Measurements from ENCODE around the gene PDLIM5.
"Not testable (repeated sequence)": the region's sequence is repeated elsewhere in the genome, so short reads cannot be mapped to it uniquely, and the experiment has no call there.

PDLIM5 gene, protein sequence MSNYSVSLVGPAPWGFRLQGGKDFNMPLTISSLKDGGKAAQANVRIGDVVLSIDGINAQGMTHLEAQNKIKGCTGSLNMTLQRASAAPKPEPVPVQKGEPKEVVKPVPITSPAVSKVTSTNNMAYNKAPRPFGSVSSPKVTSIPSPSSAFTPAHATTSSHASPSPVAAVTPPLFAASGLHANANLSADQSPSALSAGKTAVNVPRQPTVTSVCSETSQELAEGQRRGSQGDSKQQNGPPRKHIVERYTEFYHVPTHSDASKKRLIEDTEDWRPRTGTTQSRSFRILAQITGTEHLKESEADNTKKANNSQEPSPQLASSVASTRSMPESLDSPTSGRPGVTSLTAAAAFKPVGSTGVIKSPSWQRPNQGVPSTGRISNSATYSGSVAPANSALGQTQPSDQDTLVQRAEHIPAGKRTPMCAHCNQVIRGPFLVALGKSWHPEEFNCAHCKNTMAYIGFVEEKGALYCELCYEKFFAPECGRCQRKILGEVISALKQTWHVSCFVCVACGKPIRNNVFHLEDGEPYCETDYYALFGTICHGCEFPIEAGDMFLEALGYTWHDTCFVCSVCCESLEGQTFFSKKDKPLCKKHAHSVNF

GRCh38 chr4:94451695-94452475 lies at the start of gene PDLIM5:
Gene PDLIM5 (plus strand): TSS chr4:94451942. CDS start chr4:94455289, 3,347 bp downstream.
- H3K4me3 Mint-ChIP-seq = peak within 1 kb of the TSS; percentile 88
- peak within 1 kb of the TSS; percentile 53 for H3K27ac Mint-ChIP-seq
- H3K36me3 Mint-ChIP-seq = no peaks in the 10 kb centered on the region
- no peaks in the 10 kb centered on the region for H3K9me3 Mint-ChIP-seq
- peaks cover 12% of the 10 kb centered on the region for H3K27me3 Mint-ChIP-seq
- peaks cover 36% of the 10 kb centered on the region for H3K4me1 Mint-ChIP-seq

GRCh38 chr4:94402439-94402838 lies 49.3 kb upstream of the PDLIM5 start:
- H3K36me3 Mint-ChIP-seq, H3K27ac Mint-ChIP-seq, H3K9me3 Mint-ChIP-seq, H3K27me3 Mint-ChIP-seq, H3K4me3 Mint-ChIP-seq, H3K4me1 Mint-ChIP-seq: not testable (repeated sequence)

DNA sequence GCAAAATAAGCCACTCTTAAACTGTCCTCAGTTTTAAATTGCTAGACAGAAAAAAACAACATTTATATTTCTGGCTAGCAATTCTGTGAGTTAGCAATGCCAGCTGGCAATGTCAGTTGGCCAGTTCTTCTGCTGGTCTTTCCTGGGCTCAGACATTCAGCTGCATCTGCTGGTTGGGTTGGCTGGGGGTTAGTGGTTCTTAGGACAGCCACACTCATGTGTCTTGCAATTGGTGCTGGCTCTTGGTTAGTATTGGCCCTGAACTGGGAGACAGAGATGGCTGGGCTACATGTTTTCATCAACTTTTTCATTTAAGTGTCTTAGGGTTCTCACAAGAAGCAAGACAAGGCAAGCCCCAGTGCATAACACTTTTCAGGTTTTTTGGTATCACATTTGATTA lies 48.0 kb upstream of the PDLIM5 start:
- no peak overlapping the region for H3K4me3 Mint-ChIP-seq
- H3K27ac Mint-ChIP-seq = no peak overlapping the region
- peaks cover 3% of the 10 kb centered on the region for H3K27me3 Mint-ChIP-seq
- H3K9me3 Mint-ChIP-seq = no peaks in the 10 kb centered on the region
- no peaks in the 10 kb centered on the region for H3K36me3 Mint-ChIP-seq
- H3K4me1 Mint-ChIP-seq = no peaks in the 10 kb centered on the region

GRCh38 chr4:94406668-94407437 lies 44.9 kb upstream of the PDLIM5 start:
- H3K27ac Mint-ChIP-seq = no peak overlapping the region
- no peaks in the 10 kb centered on the region for H3K9me3 Mint-ChIP-seq

GRCh38 chr4:94407846-94408245 lies 43.9 kb upstream of the PDLIM5 start:
- no peak overlapping the region for H3K4me3 Mint-ChIP-seq
- no peak overlapping the region for H3K27ac Mint-ChIP-seq
- H3K36me3 Mint-ChIP-seq = no peaks in the 10 kb centered on the region
- H3K27me3 Mint-ChIP-seq = peaks cover 2% of the 10 kb centered on the region
- no peaks in the 10 kb centered on the region for H3K9me3 Mint-ChIP-seq
- no peaks in the 10 kb centered on the region for H3K4me1 Mint-ChIP-seq

More at GRCh38 chr4:94406668-94407437, 44.9 kb upstream of the PDLIM5 start:
- Mint-ChIP-seq H3K27me3 (peaks cover 3% of the 10 kb centered on the region), H3K36me3 (no peaks in the 10 kb centered on the region), H3K4me1 (no peaks in the 10 kb centered on the region), H3K4me3 (no peak overlapping the region)

- Mint-ChIP-seq H3K4me1 (no peaks in the 10 kb centered on the region), H3K36me3 (no peaks in the 10 kb centered on the region), H3K27me3 (peaks cover 4% of the 10 kb centered on the region), H3K27ac (no peak overlapping the region), H3K9me3 (no peaks in the 10 kb centered on the region), H3K4me3 (no peak overlapping the region)
Measured at GRCh38 chr4:94408549-94409374, 43.0 kb upstream of the PDLIM5 start.

DNA sequence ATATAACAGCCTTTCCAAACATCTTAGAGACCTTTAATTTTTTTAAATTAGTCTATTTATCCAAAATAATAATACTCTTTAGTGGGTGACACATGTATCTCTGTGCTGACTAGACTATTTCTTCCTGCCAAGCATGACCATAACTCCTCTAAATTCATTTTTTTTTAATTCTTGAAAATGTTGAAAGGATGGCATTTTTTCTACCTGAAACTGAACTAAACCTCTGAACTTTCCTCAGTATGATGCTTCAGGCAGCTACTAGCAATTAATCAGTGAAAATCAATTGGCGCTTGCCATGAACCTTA lies 42.4 kb upstream of the PDLIM5 start:
- H3K4me3 Mint-ChIP-seq = no peak overlapping the region
- no peaks in the 10 kb centered on the region for H3K9me3 Mint-ChIP-seq
- no peak overlapping the region for H3K27ac Mint-ChIP-seq
- no peaks in the 10 kb centered on the region for H3K4me1 Mint-ChIP-seq
- H3K36me3 Mint-ChIP-seq = no peaks in the 10 kb centered on the region
- peaks cover 8% of the 10 kb centered on the region for H3K27me3 Mint-ChIP-seq

DNA sequence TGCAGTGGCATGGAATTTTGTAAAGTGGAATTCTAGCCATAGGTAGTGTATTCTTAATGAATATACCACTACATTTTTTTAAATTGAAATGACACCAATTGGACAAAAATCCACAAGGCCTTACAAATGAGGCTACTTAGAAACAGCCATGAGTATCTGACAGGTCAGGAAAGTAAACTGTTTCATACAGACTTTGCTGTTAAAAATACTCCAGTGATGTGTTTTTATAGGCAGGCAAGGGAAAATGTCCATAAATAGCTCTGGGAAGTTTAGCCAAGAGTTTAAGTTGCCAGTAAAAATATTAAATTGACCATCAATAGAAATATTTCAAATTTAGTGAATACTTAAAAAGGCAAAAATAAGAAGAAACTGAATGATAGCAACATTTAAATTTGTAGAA lies 41.8 kb upstream of the PDLIM5 start:
- H3K27me3 Mint-ChIP-seq = peaks cover 9% of the 10 kb centered on the region
- H3K4me1 Mint-ChIP-seq = no peaks in the 10 kb centered on the region
- no peak overlapping the region for H3K4me3 Mint-ChIP-seq
- H3K9me3 Mint-ChIP-seq = no peaks in the 10 kb centered on the region
- no peaks in the 10 kb centered on the region for H3K36me3 Mint-ChIP-seq
- H3K27ac Mint-ChIP-seq = no peak overlapping the region

- H3K27ac Mint-ChIP-seq = no peak overlapping the region
- no peak overlapping the region for H3K4me3 Mint-ChIP-seq
- no peaks in the 10 kb centered on the region for H3K36me3 Mint-ChIP-seq
- H3K9me3 Mint-ChIP-seq = no peaks in the 10 kb centered on the region
- H3K27me3 Mint-ChIP-seq = peaks cover 10% of the 10 kb centered on the region
- no peaks in the 10 kb centered on the region for H3K4me1 Mint-ChIP-seq
Measured at GRCh38 chr4:94410678-94411206, 41.0 kb upstream of the PDLIM5 start.

GRCh38 chr4:94411296-94411695 lies 40.4 kb upstream of the PDLIM5 start:
- H3K27ac Mint-ChIP-seq = no peak overlapping the region
- H3K4me3 Mint-ChIP-seq = no peak overlapping the region
- no peaks in the 10 kb centered on the region for H3K36me3 Mint-ChIP-seq
- H3K9me3 Mint-ChIP-seq = no peaks in the 10 kb centered on the region
- H3K4me1 Mint-ChIP-seq = no peaks in the 10 kb centered on the region
- H3K27me3 Mint-ChIP-seq = peaks cover 15% of the 10 kb centered on the region

DNA sequence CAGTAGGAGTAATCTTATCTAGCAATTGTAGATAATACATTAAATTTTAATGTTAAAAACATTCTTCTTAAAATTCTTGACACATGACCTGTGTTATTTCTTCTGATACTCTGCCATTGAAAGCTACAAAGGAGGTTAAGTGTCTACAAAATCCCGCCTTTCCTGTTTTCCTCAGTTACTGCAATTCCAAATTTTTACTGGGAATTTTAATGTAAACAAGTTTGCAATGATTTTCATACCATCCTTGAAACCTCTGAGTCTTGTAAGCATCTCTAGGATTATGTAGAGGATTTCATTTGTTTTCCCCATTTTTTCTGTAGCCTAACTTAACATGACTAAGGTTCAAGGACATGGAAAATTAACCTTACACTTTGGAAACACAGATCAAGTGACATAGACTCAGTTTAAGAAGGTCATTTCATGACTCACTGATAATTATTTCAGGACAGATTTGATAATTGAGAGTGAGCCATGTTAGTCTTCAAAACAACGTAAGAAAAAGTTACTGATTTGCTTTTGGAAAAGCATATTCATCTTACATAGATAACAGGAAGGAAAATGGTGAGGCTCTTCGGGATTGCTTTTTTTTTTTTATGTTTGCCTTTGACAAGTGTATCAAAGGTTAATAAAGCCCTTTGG lies 39.6 kb upstream of the PDLIM5 start:
- Mint-ChIP-seq H3K4me3 (no peak overlapping the region), H3K9me3 (no peaks in the 10 kb centered on the region), H3K36me3 (no peaks in the 10 kb centered on the region), H3K27me3 (peaks cover 16% of the 10 kb centered on the region), H3K4me1 (no peaks in the 10 kb centered on the region), H3K27ac (no peak overlapping the region)

DNA sequence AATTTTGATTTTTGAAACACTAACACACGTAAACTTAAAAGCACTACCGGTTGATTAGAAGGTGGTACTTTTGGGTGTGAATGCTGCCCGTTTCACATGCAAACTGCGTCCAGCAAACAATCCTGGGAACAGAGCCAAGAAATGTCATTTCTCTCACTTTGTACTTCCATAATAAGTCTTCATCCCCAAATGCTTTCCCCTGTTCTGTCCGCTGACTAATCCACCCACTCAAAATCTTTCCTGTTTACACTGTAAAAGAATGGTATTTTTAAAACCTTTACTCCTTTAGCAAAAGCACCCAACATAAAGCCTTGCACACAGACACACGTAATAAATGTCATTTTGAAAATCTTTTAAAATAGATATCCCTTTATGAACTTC lies 39.1 kb upstream of the PDLIM5 start:
- H3K36me3 Mint-ChIP-seq = no peaks in the 10 kb centered on the region
- no peak overlapping the region for H3K4me3 Mint-ChIP-seq
- H3K4me1 Mint-ChIP-seq = no peaks in the 10 kb centered on the region
- peaks cover 20% of the 10 kb centered on the region for H3K27me3 Mint-ChIP-seq
- no peaks in the 10 kb centered on the region for H3K9me3 Mint-ChIP-seq
- no peak overlapping the region for H3K27ac Mint-ChIP-seq

DNA sequence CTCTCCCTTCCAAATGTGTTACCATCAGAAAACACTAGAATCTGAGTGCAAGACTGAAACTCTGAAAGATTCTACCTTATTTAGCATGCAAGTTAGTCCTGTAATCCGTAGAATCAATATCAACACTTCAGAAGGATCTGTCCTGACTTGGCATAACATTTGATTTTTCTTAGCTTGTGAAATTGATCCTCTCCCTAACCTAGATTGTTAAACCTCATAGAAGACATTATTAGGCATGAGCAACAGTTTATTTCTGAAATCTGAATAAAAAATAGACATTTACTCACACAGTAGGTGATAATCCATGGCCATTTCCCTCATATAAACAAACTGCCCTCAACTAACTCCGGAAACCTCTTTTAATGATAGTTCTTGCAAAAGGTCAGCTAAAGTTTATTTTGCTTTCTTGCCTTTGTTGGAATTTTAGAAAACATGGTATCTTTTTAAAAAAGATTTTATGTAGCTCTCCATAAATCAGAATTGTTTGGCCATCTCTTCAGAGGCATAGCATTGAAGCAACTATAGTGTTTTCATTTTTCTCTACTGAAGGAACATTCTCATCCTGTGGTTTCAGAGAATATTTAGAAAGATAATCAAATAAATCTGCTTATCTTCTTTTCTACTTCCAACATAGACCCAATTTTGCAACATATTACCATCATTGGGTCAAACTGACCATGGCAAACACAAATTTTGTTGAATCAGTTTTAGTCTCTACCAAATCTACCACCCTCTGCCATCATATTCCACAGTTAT lies 38.5 kb upstream of the PDLIM5 start:
- Mint-ChIP-seq H3K36me3 (no peaks in the 10 kb centered on the region), H3K9me3 (no peaks in the 10 kb centered on the region), H3K4me3 (no peak overlapping the region), H3K27me3 (peaks cover 20% of the 10 kb centered on the region), H3K27ac (no peak overlapping the region), H3K4me1 (no peaks in the 10 kb centered on the region)

GRCh38 chr4:94414907-94415306 lies 36.8 kb upstream of the PDLIM5 start:
- Mint-ChIP-seq H3K4me3 (no peak overlapping the region), H3K27ac (no peak overlapping the region), H3K27me3 (peaks cover 20% of the 10 kb centered on the region), H3K4me1 (no peaks in the 10 kb centered on the region), H3K36me3 (no peaks in the 10 kb centered on the region), H3K9me3 (no peaks in the 10 kb centered on the region)

Data from activated naive CD4-positive, alpha-beta T cell treated with anti-CD3 and anti-CD28 coated beads, Interleukin-2, amount 50 U/mL, for 24 hours (primary cell).